Activated B cell treated with CpG ODN at 0.5 μM for 24 hours (primary cell): Measurements from ENCODE around the gene MRPL23. TPM values are rescaled to one million over a fixed set of nuclear protein-coding genes. Genes with fewer than 3 reads are reported as not detected.

Source experiments
- ATAC-seq: fragments of 200-7000 bp; cut with Tn5 transposase; one replicate; pipeline ENCODE4 v1.10.0; 2021; ENCODE audit warnings: low read depth, mild to moderate bottlenecking, moderate library complexity
- CTCF ChIA-PET: fragments of 350-600 bp; sonication (Branson Sonifier 250); formaldehyde crosslinking; loops from one replicate; lab custom pipeline; 2021; ENCODE audit warnings: antibody characterized with exemption; lab: Charles Lee
- POLR2A ChIA-PET: fragments of 350-600 bp; sonication (Branson Sonifier 250); formaldehyde crosslinking; loops from one replicate; lab custom pipeline; 2021; ENCODE audit warnings: antibody characterized with exemption; lab: Charles Lee
- DNase-seq: peaks from one replicate; pipeline ENCODE4 v3.0.0; 2022
- H3K27ac Mint-ChIP-seq: one replicate; pipeline ENCODE4 v1.8.0; 2020; ENCODE audit warnings: mixed read lengths
- H3K27me3 Mint-ChIP-seq: one replicate; pipeline ENCODE4 v1.8.0; 2021; ENCODE audit warnings: mixed read lengths
- H3K36me3 Mint-ChIP-seq: one replicate; pipeline ENCODE4 v1.8.0; 2021; ENCODE audit warnings: low read depth, mixed read lengths
- H3K4me1 Mint-ChIP-seq: one replicate; pipeline ENCODE4 v1.8.0; 2021; ENCODE audit warnings: mixed read lengths
- H3K4me3 Mint-ChIP-seq: one replicate; pipeline ENCODE4 v1.8.0; 2020; ENCODE audit warnings: mild to moderate bottlenecking, mixed read lengths
- H3K9me3 Mint-ChIP-seq: one replicate; pipeline ENCODE4 v1.8.0; 2020; ENCODE audit warnings: mixed read lengths
- intact Hi-C: fragments of 100-400 bp; cut with micrococcal nuclease; formaldehyde crosslinking; loops from one replicate; pipeline ENCODE4 v1.15.1; 2024
- total RNA-seq: library from RNA; stranded (reverse); gene quantifications from 2 replicates; pipeline ENCODE4 v1.2.3, GENCODE V29; 2022
- TF ChIP-seq, protein P1 (sequence below): fragments of 200-600 bp; IDR thresholded peaks from one replicate; pipeline ENCODE4 v1.8.0; 2022; ENCODE audit warnings: antibody characterized with exemption, mild to moderate bottlenecking

Gene MRPL23
- total RNA-seq, 1 donor from 2014 or later, result 89.8 TPM

DNA sequence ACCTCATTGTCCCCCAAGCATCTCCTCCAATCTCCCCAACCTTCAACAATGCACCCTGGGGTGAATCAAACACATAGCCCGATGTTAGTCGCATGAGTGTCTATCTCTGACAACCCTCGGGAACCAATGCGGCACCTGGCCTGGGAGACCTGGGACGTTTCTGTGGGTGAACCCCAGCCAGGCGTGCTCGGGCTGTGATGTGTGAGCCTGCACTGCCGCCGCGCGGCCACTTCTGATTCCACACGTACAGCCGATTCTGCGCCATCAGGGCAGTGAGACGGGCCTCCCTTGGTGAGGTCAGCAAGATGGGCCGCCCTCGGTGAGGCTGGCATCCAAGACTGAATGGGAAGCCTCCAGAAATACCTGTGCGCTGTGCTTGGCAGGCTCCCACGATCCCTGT, 55.7 kb downstream of the MRPL23 start:
- no peaks in the 10 kb centered on the region for H3K27me3 Mint-ChIP-seq
- no peaks in the 10 kb centered on the region for H3K36me3 Mint-ChIP-seq
- POLR2A ChIA-PET, result interaction anchor here (1.5 kb wide), 1 partner anchor 309 kb away, joined by 10 read pairs; no protein-coding TSS in a partner anchor
- ATAC-seq (peak; percentile 31), DNase-seq (no peak)
- no peaks in the 10 kb centered on the region for H3K4me1 Mint-ChIP-seq
- intact Hi-C loops, result no loop called here
- CTCF ChIA-PET, result interaction anchor here (0.6 to 4.1 kb wide), 5 partner anchors 54 to 350 kb away, joined by 3 to 114 read pairs (median 26); partner anchors contain the start of gene SYT8
- H3K9me3 Mint-ChIP-seq, result no peaks in the 10 kb centered on the region
- H3K4me3 Mint-ChIP-seq, result no peak overlapping the region
- no peak overlapping the region for H3K27ac Mint-ChIP-seq
- TF ChIP-seq, protein P1, sequence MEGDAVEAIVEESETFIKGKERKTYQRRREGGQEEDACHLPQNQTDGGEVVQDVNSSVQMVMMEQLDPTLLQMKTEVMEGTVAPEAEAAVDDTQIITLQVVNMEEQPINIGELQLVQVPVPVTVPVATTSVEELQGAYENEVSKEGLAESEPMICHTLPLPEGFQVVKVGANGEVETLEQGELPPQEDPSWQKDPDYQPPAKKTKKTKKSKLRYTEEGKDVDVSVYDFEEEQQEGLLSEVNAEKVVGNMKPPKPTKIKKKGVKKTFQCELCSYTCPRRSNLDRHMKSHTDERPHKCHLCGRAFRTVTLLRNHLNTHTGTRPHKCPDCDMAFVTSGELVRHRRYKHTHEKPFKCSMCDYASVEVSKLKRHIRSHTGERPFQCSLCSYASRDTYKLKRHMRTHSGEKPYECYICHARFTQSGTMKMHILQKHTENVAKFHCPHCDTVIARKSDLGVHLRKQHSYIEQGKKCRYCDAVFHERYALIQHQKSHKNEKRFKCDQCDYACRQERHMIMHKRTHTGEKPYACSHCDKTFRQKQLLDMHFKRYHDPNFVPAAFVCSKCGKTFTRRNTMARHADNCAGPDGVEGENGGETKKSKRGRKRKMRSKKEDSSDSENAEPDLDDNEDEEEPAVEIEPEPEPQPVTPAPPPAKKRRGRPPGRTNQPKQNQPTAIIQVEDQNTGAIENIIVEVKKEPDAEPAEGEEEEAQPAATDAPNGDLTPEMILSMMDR, result no peak

DNA sequence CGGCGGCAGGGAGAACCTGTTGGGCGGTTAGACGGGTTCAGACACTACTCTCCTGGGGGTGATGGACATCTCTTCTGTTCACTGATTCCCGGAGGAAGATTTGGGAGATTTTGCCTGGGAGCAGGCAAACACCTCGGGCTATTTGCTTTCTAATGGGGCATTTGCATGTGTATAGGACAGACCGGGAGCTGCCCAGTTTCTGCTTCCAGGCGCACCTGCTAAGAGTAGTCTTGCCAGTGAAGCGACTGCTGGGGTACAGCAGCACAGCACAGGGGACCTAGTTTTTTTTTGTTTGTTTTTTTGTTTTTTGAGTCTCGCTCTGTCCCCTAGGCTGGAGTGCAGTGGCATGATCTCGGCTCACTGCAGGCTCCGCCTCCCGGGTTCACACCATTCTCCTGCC, 57.3 kb downstream of the MRPL23 start:
- no peak for ATAC-seq
- TF ChIP-seq, protein P1, result no peak
- ChIA-PET CTCF (interaction anchor here (0.9 kb wide), 1 partner anchor 352 kb away, joined by 3 read pairs; no protein-coding TSS in a partner anchor), POLR2A (no interaction called here)
- Mint-ChIP-seq H3K4me3 (no peak overlapping the region), H3K27me3 (no peaks in the 10 kb centered on the region), H3K27ac (no peak overlapping the region), H3K4me1 (no peaks in the 10 kb centered on the region), H3K36me3 (no peaks in the 10 kb centered on the region), H3K9me3 (no peaks in the 10 kb centered on the region)
- intact Hi-C loops, result no loop called here
- DNase-seq, result no peak

Other genes starting within 250 kb of the MRPL23 start
- gene IFITM10, start 196.7 kb upstream of the MRPL23 start, total RNA-seq, result not detected in 2 replicates
- gene CTSD, start 183.4 kb upstream of the MRPL23 start, total RNA-seq, result 33.2 and 39.2 TPM in 2 replicates
- not detected in 2 replicates for gene SYT8, start 112.3 kb upstream of the MRPL23 start, total RNA-seq
- 1.0 and 1.5 TPM in 2 replicates for gene TNNI2, start 108.4 kb upstream of the MRPL23 start, total RNA-seq
- gene LSP1, start 94.2 kb upstream of the MRPL23 start, total RNA-seq, result 301 and 303 TPM in 2 replicates
- gene PRR33, start 55.4 kb upstream of the MRPL23 start, total RNA-seq, result 0.16 TPM in 1 of 2 replicates, not detected in the other
- gene TNNT3, start 27.6 kb upstream of the MRPL23 start, total RNA-seq, result 2.9 and 3.5 TPM in 2 replicates
- not detected in 2 replicates for gene H19, start 50.5 kb downstream of the MRPL23 start, total RNA-seq
- gene IGF2, start 192.1 kb downstream of the MRPL23 start, total RNA-seq, result not detected in 2 replicates
- gene INS, start 213.9 kb downstream of the MRPL23 start, total RNA-seq, result not detected in 2 replicates
- not detected in 2 replicates for gene TH, start 224.5 kb downstream of the MRPL23 start, total RNA-seq